Measurements from ENCODE around the gene ADORA1.

The ADORA1 gene

GRCh38 chr1:203197625-203198024 lies 70.1 kb downstream of the ADORA1 start:
- peak; percentile 36 to 71 for DNase-seq (ENCODE audit: low read depth in 1 of 2, low spot score in 1 of 2)
- Histone ChIP-seq H3K27me3 (ENCODE audit: insufficient read depth, poor library complexity, severe bottlenecking) (no peaks in the 10 kb centered on the region), H3K4me3 (replicated peaks; ENCODE audit: insufficient read depth, low read length) (no peak overlapping the region), H3K27ac (replicated peaks) (no peak overlapping the region)
- no peak for TF ChIP-seq GABPA (IDR thresholded peaks at IDR 0.05; ENCODE audit: low read depth)
- TF ChIP-seq CTCF (IDR thresholded peaks at IDR 0.05; ENCODE audit: insufficient read depth, low read length): no peak
- TF ChIP-seq REST (IDR thresholded peaks at IDR 0.05; ENCODE audit: insufficient replicate concordance, low read depth): no peak
- no peak for TF ChIP-seq POLR2AphosphoS5 (IDR thresholded peaks at IDR 0.05; ENCODE audit: low read depth)
- no peak for TF ChIP-seq SPI1 (IDR thresholded peaks at IDR 0.05; ENCODE audit: borderline replicate concordance, low read depth)

- Histone ChIP-seq H3K4me3 (replicated peaks; ENCODE audit: insufficient read depth, low read length) (no peak overlapping the region), H3K27ac (replicated peaks) (peak overlapping the region; percentile 76), H3K27me3 (ENCODE audit: insufficient read depth, poor library complexity, severe bottlenecking) (no peaks in the 10 kb centered on the region)
- no peak for DNase-seq (ENCODE audit: low read depth in 1 of 2, low spot score in 1 of 2)
- TF ChIP-seq CTCF (IDR thresholded peaks at IDR 0.05; ENCODE audit: insufficient read depth, low read length) (no peak), SPI1 (IDR thresholded peaks at IDR 0.05; ENCODE audit: borderline replicate concordance, low read depth) (no peak), GABPA (IDR thresholded peaks at IDR 0.05; ENCODE audit: low read depth) (no peak), POLR2AphosphoS5 (IDR thresholded peaks at IDR 0.05; ENCODE audit: low read depth) (no peak), REST (IDR thresholded peaks at IDR 0.05; ENCODE audit: insufficient replicate concordance, low read depth) (no peak)
Measured at GRCh38 chr1:203199002-203199401, 71.5 kb downstream of the ADORA1 start.

GRCh38 chr1:203199481-203199815 lies 71.9 kb downstream of the ADORA1 start:
- Histone ChIP-seq H3K27ac (replicated peaks) (peak overlapping the region; percentile 76), H3K4me3 (replicated peaks; ENCODE audit: insufficient read depth, low read length) (no peak overlapping the region), H3K27me3 (ENCODE audit: insufficient read depth, poor library complexity, severe bottlenecking) (no peaks in the 10 kb centered on the region)
- no peak for DNase-seq (ENCODE audit: low read depth in 1 of 2, low spot score in 1 of 2)
- TF ChIP-seq REST (IDR thresholded peaks at IDR 0.05; ENCODE audit: insufficient replicate concordance, low read depth): no peak
- no peak for TF ChIP-seq CTCF (IDR thresholded peaks at IDR 0.05; ENCODE audit: insufficient read depth, low read length)
- no peak for TF ChIP-seq POLR2AphosphoS5 (IDR thresholded peaks at IDR 0.05; ENCODE audit: low read depth)
- TF ChIP-seq GABPA (IDR thresholded peaks at IDR 0.05; ENCODE audit: low read depth): no peak
- TF ChIP-seq SPI1 (IDR thresholded peaks at IDR 0.05; ENCODE audit: borderline replicate concordance, low read depth): no peak
